A549 (cell line): ENCODE results near the gene RNF8. TPM values are rescaled to one million over a fixed set of nuclear protein-coding genes. Genes with fewer than 3 reads are reported as not detected.

Experiments
- ATAC-seq, 2 experiments: fragments of 200-7000 bp in 1 of 2; fragments of >200 bp in 1 of 2; cut with Nextera tagmentation in 1 of 2; cut with Tn5 transposase in 1 of 2; 3 replicates each; pipeline versions ENCODE4 v1.8.0 to v1.9.1; 2018 to 2020; ENCODE audit warnings: mild to moderate bottlenecking in 1 of 2, moderate library complexity in 1 of 2
- CTCF ChIA-PET: fragments of 300-600 bp; sonication (Branson Sonifier 250); formaldehyde crosslinking; extraction: SDS; loops from one replicate; lab custom pipeline; 2021; ENCODE audit warnings: antibody characterized with exemption, inconsistent platforms; lab: Yijun Ruan, JAX
- POLR2A ChIA-PET: fragments of 350-600 bp; formaldehyde crosslinking; extraction: SDS; loops from one replicate; lab custom pipeline; 2021; ENCODE audit warnings: antibody characterized with exemption, inconsistent platforms; lab: Yijun Ruan, JAX
- DNase-seq, 2 experiments: peaks; one replicate each; pipeline versions ENCODE4 v3.0.0 to v3.0.0-alpha.2; 2011 to 2016; ENCODE audit warnings: low read depth in 1 of 2, low spot score in 1 of 2
- FAIRE-seq: peaks from 2 replicates; lab custom pipeline; 2011; peaks lifted over from hg19 to GRCh38; lab: Jason Lieb, UNC
- H3K27ac ChIP-seq, 2 experiments: fragments of >200 bp; sonication (Bioruptor Twin); formaldehyde crosslinking; 3 replicates each; pipeline ENCODE4 v1.5.1; 2016 to 2017
- H3K4me1 ChIP-seq: fragments of >200 bp; sonication (Bioruptor Twin); formaldehyde crosslinking; 3 replicates; pipeline ENCODE4 v1.6.1; 2016
- H3K4me2 ChIP-seq: fragments of >200 bp; sonication (Bioruptor Twin); formaldehyde crosslinking; 3 replicates; pipeline ENCODE4 v1.6.1; 2016
- H3K4me3 ChIP-seq: fragments of >200 bp; sonication (Bioruptor Twin); formaldehyde crosslinking; 3 replicates; pipeline ENCODE4 v1.5.1; 2016
- H3K9me3 ChIP-seq: fragments of >200 bp; sonication (Bioruptor Twin); formaldehyde crosslinking; 3 replicates; pipeline ENCODE4 v1.6.1; 2016
- ATOH8 ChIP-seq: fragments of 250-450 bp; sonication (Bioruptor Pico); IDR thresholded peaks from 2 replicates; pipeline ENCODE4 v1.5.0; 2020; ENCODE audit warnings: low read depth, mild to moderate bottlenecking, moderate library complexity
- CEBPB ChIP-seq, 2 experiments: fragments of >200 bp in 1 of 2; sonication (Bioruptor Twin) in 1 of 2; formaldehyde crosslinking in 1 of 2; IDR thresholded peaks; 2 replicates each; pipeline ENCODE4 v1.6.1; 2012 to 2016
- EHMT2 ChIP-seq: fragments of 200-600 bp; sonication (generic); IDR thresholded peaks from 2 replicates; pipeline ENCODE4 v1.6.1; 2016; ENCODE audit warnings: antibody characterized with exemption, low read depth, mild to moderate bottlenecking, moderate library complexity
- FOSB ChIP-seq: fragments of 250-450 bp; sonication (Bioruptor Pico); IDR thresholded peaks from 2 replicates; pipeline ENCODE4 v1.5.0; 2020; ENCODE audit warnings: mild to moderate bottlenecking, moderate library complexity
- HDAC2 ChIP-seq: fragments of 200-600 bp; sonication (generic); IDR thresholded peaks from 2 replicates; pipeline ENCODE4 v1.6.1; 2016
- HEYL ChIP-seq: fragments of 250-450 bp; sonication (Bioruptor Pico); IDR thresholded peaks from 2 replicates; pipeline ENCODE4 v1.8.0; 2021; ENCODE audit warnings: mild to moderate bottlenecking, moderate library complexity
- HOXA7 ChIP-seq: fragments of 250-450 bp; sonication (Bioruptor Pico); IDR thresholded peaks from 2 replicates; pipeline ENCODE4 v1.5.0; 2020; ENCODE audit warnings: mild to moderate bottlenecking, moderate library complexity
- JUN ChIP-seq, 2 experiments: fragments of >200 bp; sonication (Bioruptor Twin); formaldehyde crosslinking; IDR thresholded peaks; 2 replicates in 1 of 2; 3 replicates in 1 of 2; pipeline ENCODE4 v1.6.1; 2016 to 2017
- KDM1A ChIP-seq: fragments of 200-600 bp; sonication (generic); IDR thresholded peaks from 2 replicates; pipeline ENCODE4 v1.6.1; 2016; ENCODE audit warnings: low read depth, mild to moderate bottlenecking
- MAZ ChIP-seq: fragments of 150-350 bp; IDR thresholded peaks from 2 replicates; pipeline ENCODE4 v1.6.1; 2014; ENCODE audit warnings: antibody characterized with exemption, low read depth, low read length, borderline replicate concordance
- NR3C1 ChIP-seq: fragments of >200 bp; sonication (Bioruptor Twin); formaldehyde crosslinking; IDR thresholded peaks from 3 replicates; pipeline ENCODE4 v1.6.1; 2017
- PHF8 ChIP-seq: fragments of 200-600 bp; sonication (generic); IDR thresholded peaks from 2 replicates; pipeline ENCODE4 v1.6.1; 2016; ENCODE audit warnings: low read depth, mild to moderate bottlenecking, antibody characterized with exemption, moderate library complexity, borderline replicate concordance
- POLR2A ChIP-seq: IDR thresholded peaks from 2 replicates; pipeline ENCODE4 v1.6.1; 2012; ENCODE audit warnings: mild to moderate bottlenecking, low read length
- RAD21 ChIP-seq, 2 experiments: fragments of >200 bp in 1 of 2; sonication (Bioruptor Twin) in 1 of 2; formaldehyde crosslinking in 1 of 2; IDR thresholded peaks in 1 of 2; conservative IDR thresholded peaks in 1 of 2; 2 replicates in 1 of 2; 3 replicates in 1 of 2; pipeline ENCODE4 v1.6.1; 2012 to 2018; ENCODE audit warnings: inconsistent platforms in 1 of 2
- RARB ChIP-seq: fragments of 250-450 bp; sonication (Bioruptor Pico); IDR thresholded peaks from 2 replicates; pipeline ENCODE4 v1.8.0; 2021; ENCODE audit warnings: mild to moderate bottlenecking, moderate library complexity
- REST ChIP-seq: fragments of 200-600 bp; sonication (generic); IDR thresholded peaks from 2 replicates; pipeline ENCODE4 v1.6.1; 2016; ENCODE audit warnings: antibody characterized with exemption, mild to moderate bottlenecking, moderate library complexity
- RNF2 ChIP-seq: fragments of 200-600 bp; sonication (generic); IDR thresholded peaks from 2 replicates; pipeline ENCODE4 v1.6.1; 2016; ENCODE audit warnings: low read depth, mild to moderate bottlenecking, antibody characterized with exemption, moderate library complexity, borderline replicate concordance
- ZC3H11A ChIP-seq: fragments of 450-650 bp; IDR thresholded peaks from 2 replicates; pipeline ENCODE4 v1.6.1; 2014; ENCODE audit warnings: antibody characterized with exemption, mild to moderate bottlenecking
- ZNF302 ChIP-seq: fragments of 250-450 bp; sonication (Bioruptor Pico); IDR thresholded peaks from 2 replicates; pipeline ENCODE4 v1.9.0; 2021; ENCODE audit warnings: inconsistent platforms, mild to moderate bottlenecking, moderate library complexity
- WGBS: methylation state at CpG from one replicate; pipeline ENCODE4 v1.1.6; 2017; ENCODE audit errors: missing lambda C conversion rate; 5-methylcytosine and 5-hydroxymethylcytosine counted together
- polyA plus RNA-seq, 4 experiments: library from polyadenylated mRNA; depleted of rRNA in 3 of 4; stranded (reverse); fragments of >200 nt; fragmentation: RNase III in 1 of 4; extraction: RNeasy Plus Mini Kit Qiagen cat#74134 plus additional on column Dnase treatment in 1 of 4; gene quantifications; 2 replicates in 3 of 4; 3 replicates in 1 of 4; pipeline ENCODE4 v1.2.3, GENCODE V29; 2011 to 2017
- TF ChIP-seq, protein P1 (sequence below): IDR thresholded peaks from 2 replicates; pipeline ENCODE4 v1.6.1; 2012; ENCODE audit warnings: low read depth, borderline replicate concordance

RNF8 gene
- polyA plus RNA-seq, 2 of the 4 experiments (the other 2 are of a cell fraction), result 21.4 to 22.0 TPM

- DNase-seq (no peak), FAIRE-seq (no peak)
- POLR2A ChIA-PET, result no interaction called here
Observed at GRCh38 chr6:37321101-37321500, 32.7 kb upstream of the RNF8 start.

DNA sequence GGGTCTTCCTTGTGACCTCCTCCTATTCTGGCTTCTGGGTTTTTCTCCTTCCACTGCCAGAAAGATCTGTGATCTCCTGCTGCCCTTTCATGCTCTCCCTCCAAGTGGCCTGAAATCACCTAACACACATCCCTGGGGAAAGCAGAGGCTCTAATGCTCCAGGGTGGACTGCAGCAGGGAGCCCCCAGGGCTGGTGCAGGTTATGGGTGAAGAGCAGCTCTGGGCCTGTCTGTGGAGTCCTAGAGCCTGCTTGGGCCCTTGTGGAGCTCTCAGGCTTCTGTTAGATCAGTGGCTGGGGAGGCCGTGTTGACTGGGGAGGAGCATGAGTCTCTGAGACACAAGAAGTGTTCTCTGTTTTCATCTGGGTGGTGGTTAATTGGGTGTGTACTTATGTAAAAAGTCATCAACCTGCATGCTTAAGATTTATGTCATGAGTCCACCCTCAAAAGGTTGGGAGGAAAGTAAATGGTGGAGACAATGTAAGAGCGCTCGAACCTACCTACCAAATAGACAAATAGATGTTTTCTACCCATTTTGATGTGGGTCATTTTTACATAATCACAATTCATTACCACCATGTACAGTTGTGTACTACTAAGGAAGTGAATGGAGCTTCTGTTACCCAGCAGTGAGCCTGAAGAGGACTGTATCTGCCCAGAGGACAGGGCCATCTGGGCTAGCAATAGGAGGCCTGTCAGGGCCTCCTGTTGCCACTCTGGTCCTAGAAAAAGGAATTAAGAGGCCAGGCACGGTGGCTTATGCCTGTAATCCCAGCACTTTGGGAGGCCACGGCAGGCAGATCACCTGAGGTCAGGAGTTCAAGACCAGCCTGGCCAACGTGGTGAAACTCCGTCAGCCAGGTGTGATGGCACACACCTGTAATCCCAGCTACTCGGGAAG, 32.0 kb upstream of the RNF8 start:
- Histone ChIP-seq H3K4me1 (peaks cover 11% of the 10 kb centered on the region), H3K4me3 (no peak overlapping the region), H3K9me3 (no peaks in the 10 kb centered on the region), H3K27ac (no peak overlapping the region), H3K4me2 (no peak overlapping the region)
- no peak for FAIRE-seq
- no peak for DNase-seq
- WGBS, result 72% methylated on average over 7 of the region's 8 CpGs
- no peak for TF ChIP-seq ATOH8 (CRISPR knock-in tag)
- TF ChIP-seq NR3C1, result no peak
- no peak for ATAC-seq
- ChIA-PET CTCF (interaction anchor here (0.6 to 0.8 kb wide), 2 partner anchors 58 to 129 kb away, joined by 3 read pairs; no protein-coding TSS in a partner anchor), POLR2A (no interaction called here)

More at GRCh38 chr6:37321101-37321500, 32.7 kb upstream of the RNF8 start:
- no peak overlapping the region for H3K27ac ChIP-seq
- ATAC-seq, result no peak
- H3K9me3 ChIP-seq, result no peaks in the 10 kb centered on the region
- peaks cover 11% of the 10 kb centered on the region for H3K4me1 ChIP-seq
- CTCF ChIA-PET, result interaction anchor here (0.6 to 1.0 kb wide), 3 partner anchors 48 to 128 kb away, joined by 3 to 5 read pairs (median 3); no protein-coding TSS in a partner anchor
- no peak overlapping the region for H3K4me3 ChIP-seq
- no peak for TF ChIP-seq HDAC2
- no peak for TF ChIP-seq ATOH8 (CRISPR knock-in tag)
- TF ChIP-seq ZNF302 (CRISPR knock-in tag), result no peak
- TF ChIP-seq EHMT2, result no peak
- no peak overlapping the region for H3K4me2 ChIP-seq

- H3K4me3 ChIP-seq, result no peak overlapping the region
- H3K9me3 ChIP-seq, result no peaks in the 10 kb centered on the region
- TF ChIP-seq HEYL (CRISPR knock-in tag) (no peak), RAD21 (conservative IDR thresholded peaks at IDR 0.05 in 1 of 2, IDR thresholded peaks at IDR 0.05 in 1 of 2) (no peak), PHF8 (no peak), CEBPB (IDR thresholded peaks at IDR 0.05) (no peak), JUN (IDR thresholded peaks at IDR 0.05) (no peak), ATOH8 (CRISPR knock-in tag) (no peak), POLR2A (no peak), ZC3H11A (no peak), HOXA7 (CRISPR knock-in tag) (no peak), RARB (no peak), KDM1A (no peak), ZNF302 (CRISPR knock-in tag) (no peak), FOSB (CRISPR knock-in tag) (no peak), RNF2 (no peak), NR3C1 (no peak), MAZ (no peak), REST (no peak)
- TF ChIP-seq, protein P1, sequence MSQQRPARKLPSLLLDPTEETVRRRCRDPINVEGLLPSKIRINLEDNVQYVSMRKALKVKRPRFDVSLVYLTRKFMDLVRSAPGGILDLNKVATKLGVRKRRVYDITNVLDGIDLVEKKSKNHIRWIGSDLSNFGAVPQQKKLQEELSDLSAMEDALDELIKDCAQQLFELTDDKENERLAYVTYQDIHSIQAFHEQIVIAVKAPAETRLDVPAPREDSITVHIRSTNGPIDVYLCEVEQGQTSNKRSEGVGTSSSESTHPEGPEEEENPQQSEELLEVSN, result no peak
- FAIRE-seq (no peak), DNase-seq (no peak), ATAC-seq (no peak)
- H3K27ac ChIP-seq, result no peak overlapping the region
- H3K4me1 ChIP-seq, result peaks cover 11% of the 10 kb centered on the region
- POLR2A ChIA-PET, result interaction anchor here (1.0 kb wide), 1 partner anchor 66 kb away, joined by 3 read pairs; the partner anchor contains the start of gene TBC1D22B
- CTCF ChIA-PET, result interaction anchor here (0.7 to 1.4 kb wide), 4 partner anchors 8 to 369 kb away, joined by 3 read pairs; no protein-coding TSS in a partner anchor
- H3K4me2 ChIP-seq, result no peak overlapping the region
- WGBS, result 56% methylated on average over 3 of the region's 3 CpGs
Observed at GRCh38 chr6:37323580-37323979, 30.2 kb upstream of the RNF8 start.
